ENCODE results near the gene TPPP.
"Not testable (repeated sequence)": the region's sequence is repeated elsewhere in the genome, so short reads cannot be mapped to it uniquely, and the experiment has no call there.

- TF ChIP-seq, protein P1, sequence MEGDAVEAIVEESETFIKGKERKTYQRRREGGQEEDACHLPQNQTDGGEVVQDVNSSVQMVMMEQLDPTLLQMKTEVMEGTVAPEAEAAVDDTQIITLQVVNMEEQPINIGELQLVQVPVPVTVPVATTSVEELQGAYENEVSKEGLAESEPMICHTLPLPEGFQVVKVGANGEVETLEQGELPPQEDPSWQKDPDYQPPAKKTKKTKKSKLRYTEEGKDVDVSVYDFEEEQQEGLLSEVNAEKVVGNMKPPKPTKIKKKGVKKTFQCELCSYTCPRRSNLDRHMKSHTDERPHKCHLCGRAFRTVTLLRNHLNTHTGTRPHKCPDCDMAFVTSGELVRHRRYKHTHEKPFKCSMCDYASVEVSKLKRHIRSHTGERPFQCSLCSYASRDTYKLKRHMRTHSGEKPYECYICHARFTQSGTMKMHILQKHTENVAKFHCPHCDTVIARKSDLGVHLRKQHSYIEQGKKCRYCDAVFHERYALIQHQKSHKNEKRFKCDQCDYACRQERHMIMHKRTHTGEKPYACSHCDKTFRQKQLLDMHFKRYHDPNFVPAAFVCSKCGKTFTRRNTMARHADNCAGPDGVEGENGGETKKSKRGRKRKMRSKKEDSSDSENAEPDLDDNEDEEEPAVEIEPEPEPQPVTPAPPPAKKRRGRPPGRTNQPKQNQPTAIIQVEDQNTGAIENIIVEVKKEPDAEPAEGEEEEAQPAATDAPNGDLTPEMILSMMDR (IDR thresholded peaks at IDR 0.05 in 4 of 5, conservative IDR thresholded peaks at IDR 0.05 in 1 of 5), result not testable (repeated sequence)
- TF ChIP-seq POLR2A (IDR thresholded peaks at IDR 0.05), result not testable (repeated sequence)
Observed at GRCh38 chr5:686172-686523, 7.0 kb downstream of the TPPP start.

All from gastrocnemius medialis (tissue), 4 donors.